ENCODE results near the gene MFSD11.

DNA sequence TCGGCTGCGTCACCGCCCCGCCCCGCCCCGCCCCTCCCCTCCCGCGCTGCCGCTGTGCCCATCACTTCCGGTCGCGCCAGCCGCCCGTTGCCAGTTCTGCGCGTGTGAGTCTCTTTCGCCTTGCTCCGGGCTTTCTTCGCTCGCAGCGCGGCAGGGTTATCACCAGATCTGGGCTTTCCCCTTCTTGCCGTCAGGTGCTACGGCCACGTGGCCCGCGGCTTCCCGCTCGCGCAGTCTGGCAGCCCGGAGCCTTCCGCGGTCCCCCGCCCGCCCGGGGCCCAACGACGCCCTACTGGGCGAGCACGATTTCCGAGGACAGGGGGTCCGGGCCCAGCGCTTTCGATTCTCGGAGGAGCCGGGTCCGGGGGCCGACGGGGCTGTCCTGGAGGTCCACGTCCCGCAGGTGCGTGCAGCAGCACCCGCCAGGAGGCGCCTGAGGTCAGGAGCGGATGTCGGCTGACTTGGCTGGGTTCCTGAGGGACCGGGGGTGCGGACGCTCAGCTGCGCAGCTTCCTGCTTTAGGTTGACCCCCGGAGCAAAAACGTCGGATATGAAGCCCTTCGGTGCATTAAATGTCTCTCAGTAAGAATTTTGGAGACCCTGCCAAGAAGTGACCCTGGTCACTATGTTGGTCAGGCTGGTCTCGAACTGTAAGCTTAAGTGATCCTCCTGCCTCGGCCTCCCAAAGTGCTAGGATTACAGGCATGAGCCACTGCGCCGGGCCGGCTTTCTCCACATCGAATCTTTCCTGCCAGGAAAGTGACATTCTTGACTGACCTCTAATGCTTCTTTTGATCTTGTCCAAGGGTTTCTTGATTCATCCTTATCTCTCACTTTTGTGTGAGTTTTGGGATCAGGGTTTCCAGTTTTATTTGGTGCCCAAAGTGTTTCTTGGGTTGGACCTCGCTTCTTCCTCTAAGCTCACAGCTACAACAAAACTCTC is 10.9 kb upstream of the MFSD11 start, which contains the start of gene METTL23:
- TF ChIP-seq CTCF (IDR thresholded peaks at IDR 0.05) (peak in 5 of 6 experiments; percentile 61 to 80 (median 68)), POLR2A (IDR thresholded peaks at IDR 0.05) (peak; percentile 62 to 75)

All from thyroid gland (tissue), 4 donors.